HTERT RPE-1 (cell line): ENCODE data around the gene USP9X.
"Not testable (repeated sequence)": the region's sequence is repeated elsewhere in the genome, so short reads cannot be mapped to it uniquely, and the experiment has no call there.

Experiments
- in situ Hi-C: fragments of 300-500 bp; cut with MboI; formaldehyde crosslinking; loops from 4 replicates; pipeline ENCODE4 v1.14.3; 2020; ENCODE audit warnings: low sequenced_read_pairs

Gene USP9X

GRCh38 chrX:41085878-41086626 lies 807 bp downstream of the USP9X start:
- in situ Hi-C loops, result no loop called here

- in situ Hi-C loops, result no loop called here
Observed at GRCh38 chrX:41086627-41086932, 1.3 kb downstream of the USP9X start.

- in situ Hi-C loops, result no loop called here
Observed at GRCh38 chrX:41087201-41087600, 2.0 kb downstream of the USP9X start.

GRCh38 chrX:41090568-41091238 lies 5.5 kb downstream of the USP9X start:
- in situ Hi-C loops, result no loop called here

- in situ Hi-C loops, result no loop called here
Observed at GRCh38 chrX:41092776-41093175, 7.5 kb downstream of the USP9X start.

- in situ Hi-C loops, result no loop called here
Observed at GRCh38 chrX:41095174-41095573, 9.9 kb downstream of the USP9X start.

GRCh38 chrX:41095908-41096307 lies 10.7 kb downstream of the USP9X start:
- in situ Hi-C loops, result no loop called here

- in situ Hi-C loops, result no loop called here
Observed at GRCh38 chrX:41096339-41096955, 11.2 kb downstream of the USP9X start.

- in situ Hi-C loops, result no loop called here
Observed at GRCh38 chrX:41097326-41097725, 12.1 kb downstream of the USP9X start.

GRCh38 chrX:41100200-41100599 lies 15.0 kb downstream of the USP9X start:
- in situ Hi-C loops, result no loop called here

- in situ Hi-C loops, result no loop called here
Observed at GRCh38 chrX:41100819-41101218, 15.6 kb downstream of the USP9X start.

GRCh38 chrX:41105005-41105404 lies 19.8 kb downstream of the USP9X start:
- in situ Hi-C loops, result no loop called here

- in situ Hi-C loops, result not testable (repeated sequence)
Observed at GRCh38 chrX:41106257-41106656, 21.0 kb downstream of the USP9X start.

- in situ Hi-C loops, result no loop called here
Observed at GRCh38 chrX:41108007-41108406, 22.8 kb downstream of the USP9X start.

GRCh38 chrX:41108463-41109205 lies 23.4 kb downstream of the USP9X start:
- in situ Hi-C loops, result no loop called here

- in situ Hi-C loops, result no loop called here
Observed at GRCh38 chrX:41110801-41111625, 25.8 kb downstream of the USP9X start.

- in situ Hi-C loops, result not testable (repeated sequence)
Observed at GRCh38 chrX:41115104-41115425, 29.8 kb downstream of the USP9X start.

- in situ Hi-C loops, result no loop called here
Observed at GRCh38 chrX:41116948-41117347, 31.7 kb downstream of the USP9X start.

GRCh38 chrX:41118156-41118555 lies 32.9 kb downstream of the USP9X start:
- in situ Hi-C loops, result no loop called here

- in situ Hi-C loops, result no loop called here
Observed at GRCh38 chrX:41119803-41120202, 34.6 kb downstream of the USP9X start.

- in situ Hi-C loops, result no loop called here
Observed at GRCh38 chrX:41121766-41122165, 36.5 kb downstream of the USP9X start.
